Mesendoderm (in vitro differentiated cells): Measurements from ENCODE around the gene PYHIN1.

Experiments
- DNase-seq: peaks from one replicate; pipeline ENCODE4 v3.0.0; 2013
- H2AK5ac ChIP-seq: 2 replicates; pipeline ENCODE4 v1.6.1; 2013; ENCODE audit warnings: low read length, inconsistent platforms
- H2BK120ac ChIP-seq: 2 replicates; pipeline ENCODE4 v1.6.1; 2013; ENCODE audit warnings: low read depth, mild to moderate bottlenecking, low read length, moderate library complexity, mixed read lengths
- H2BK15ac ChIP-seq: replicated peaks from 2 replicates; pipeline ENCODE4 v1.6.1; 2013; ENCODE audit warnings: low read depth, mild to moderate bottlenecking, moderate library complexity
- H2BK5ac ChIP-seq: 2 replicates; pipeline ENCODE4 v1.6.1; 2013; ENCODE audit warnings: low read length, inconsistent platforms
- H3K18ac ChIP-seq: 2 replicates; pipeline ENCODE4 v1.6.1; 2013; ENCODE audit warnings: mild to moderate bottlenecking, low read length, mixed read lengths
- H3K23ac ChIP-seq: one replicate; pipeline ENCODE4 v1.6.1; 2013; ENCODE audit warnings: low read length
- H3K27ac ChIP-seq: 2 replicates; pipeline ENCODE4 v1.5.1; 2013; ENCODE audit warnings: low read depth, mild to moderate bottlenecking, inconsistent platforms, low read length, moderate library complexity
- H3K27me3 ChIP-seq: 2 replicates; pipeline ENCODE4 v1.6.1; 2013; ENCODE audit warnings: low read length, control low read depth, mild to moderate bottlenecking, inconsistent platforms; ENCODE audit not compliant: insufficient read depth, poor library complexity
- H3K36me3 ChIP-seq: 2 replicates; pipeline ENCODE4 v1.6.1; 2013; ENCODE audit warnings: low read length, inconsistent platforms; ENCODE audit not compliant: control insufficient read depth, insufficient read depth
- H3K4ac ChIP-seq: one replicate; pipeline ENCODE4 v1.6.1; 2013; ENCODE audit warnings: low read depth, mild to moderate bottlenecking, low read length, moderate library complexity
- H3K4me1 ChIP-seq: 2 replicates; pipeline ENCODE4 v1.6.1; 2013; ENCODE audit warnings: low read depth, low read length, inconsistent platforms; ENCODE audit not compliant: control insufficient read depth
- H3K4me2 ChIP-seq: 2 replicates; pipeline ENCODE4 v1.6.1; 2013; ENCODE audit warnings: low read length
- H3K4me3 ChIP-seq: 2 replicates; pipeline ENCODE4 v1.5.1; 2013; ENCODE audit warnings: mild to moderate bottlenecking, low read length
- H3K56ac ChIP-seq: one replicate; pipeline ENCODE4 v1.6.1; 2013; ENCODE audit warnings: low read length
- H3K79me1 ChIP-seq: 2 replicates; pipeline ENCODE4 v1.6.1; 2013; ENCODE audit warnings: low read length, inconsistent platforms
- H3K79me2 ChIP-seq: 2 replicates; pipeline ENCODE4 v1.6.1; 2013; ENCODE audit warnings: mild to moderate bottlenecking, low read length; ENCODE audit not compliant: control insufficient read depth, insufficient read depth
- H3K9ac ChIP-seq: 2 replicates; pipeline ENCODE4 v1.6.1; 2013; ENCODE audit warnings: low read length, inconsistent platforms
- H4K5ac ChIP-seq: one replicate; pipeline ENCODE4 v1.6.1; 2013; ENCODE audit warnings: low read length
- H4K8ac ChIP-seq: one replicate; pipeline ENCODE4 v1.6.1; 2013; ENCODE audit warnings: low read depth, mild to moderate bottlenecking, control low read depth, low read length, moderate library complexity
- WGBS: extraction: QIAGEN DNeasy Blood & Tissue Kit; methylation state at CpG from one replicate; pipeline ENCODE4 v1.1.7; 2013; ENCODE audit warnings: low lambda C conversion rate, missing lambda C conversion rate; ENCODE audit not compliant: insufficient coverage; ENCODE audit errors: extremely low coverage; 5-methylcytosine and 5-hydroxymethylcytosine counted together

PYHIN1 gene

DNA sequence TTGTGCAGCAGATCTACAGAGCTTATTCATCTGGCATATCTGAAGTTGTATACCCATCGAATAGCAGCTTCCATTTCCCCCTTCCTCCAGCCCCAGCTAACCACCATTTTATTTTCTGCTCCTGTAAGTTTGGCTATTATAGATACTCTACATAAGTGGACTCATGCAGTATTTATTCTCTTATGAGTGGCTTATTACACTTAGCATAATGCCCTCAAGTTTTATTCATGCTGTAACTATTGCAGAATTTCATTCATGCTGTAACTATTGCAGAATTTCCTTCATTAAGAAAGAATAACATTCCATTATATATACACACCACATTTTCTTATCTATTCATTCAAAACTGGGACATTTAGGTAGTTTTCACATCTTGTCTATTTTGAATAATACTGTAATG is 47.9 kb downstream of the PYHIN1 start:
- Histone ChIP-seq H2BK15ac (no peak overlapping the region), H3K27me3 (no peaks in the 10 kb centered on the region), H3K9ac (no peak overlapping the region), H2AK5ac (no peak overlapping the region), H3K36me3 (no peaks in the 10 kb centered on the region), H3K4me3 (no peak overlapping the region), H4K5ac (no peak overlapping the region), H3K4me2 (no peak overlapping the region), H2BK5ac (no peak overlapping the region), H3K79me1 (no peaks in the 10 kb centered on the region), H3K4ac (no peak overlapping the region), H4K8ac (no peak overlapping the region), H3K18ac (no peak overlapping the region), H3K4me1 (no peaks in the 10 kb centered on the region), H3K27ac (no peak overlapping the region), H3K56ac (no peak overlapping the region), H3K79me2 (no peaks in the 10 kb centered on the region), H2BK120ac (no peak overlapping the region), H3K23ac (no peak overlapping the region)
- no peak for DNase-seq
- no CpG with 5 or more reads among the region's 1 CpG for WGBS

DNA sequence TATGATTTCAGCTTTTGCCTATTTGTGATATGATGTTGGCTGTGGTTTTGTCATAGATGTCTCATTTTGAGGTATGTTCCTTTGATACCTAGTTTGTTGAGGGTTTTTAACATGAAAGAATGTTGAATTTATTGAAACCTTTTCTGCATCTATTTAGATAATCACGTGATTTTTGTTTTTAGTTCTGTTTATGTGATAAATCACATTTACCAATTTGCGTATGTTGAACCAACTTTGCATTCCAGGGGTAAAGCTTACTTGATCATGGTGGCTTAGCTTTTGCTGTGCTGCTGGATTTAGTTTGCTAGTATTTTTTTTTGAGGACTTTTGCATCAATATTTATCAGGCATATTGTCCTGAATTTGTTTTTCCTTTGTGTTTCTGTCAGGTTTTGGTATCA is 51.9 kb downstream of the PYHIN1 start:
- WGBS: no CpG with 5 or more reads among the region's 2 CpGs
- Histone ChIP-seq H3K4me3 (no peak overlapping the region), H4K5ac (no peak overlapping the region)

DNA sequence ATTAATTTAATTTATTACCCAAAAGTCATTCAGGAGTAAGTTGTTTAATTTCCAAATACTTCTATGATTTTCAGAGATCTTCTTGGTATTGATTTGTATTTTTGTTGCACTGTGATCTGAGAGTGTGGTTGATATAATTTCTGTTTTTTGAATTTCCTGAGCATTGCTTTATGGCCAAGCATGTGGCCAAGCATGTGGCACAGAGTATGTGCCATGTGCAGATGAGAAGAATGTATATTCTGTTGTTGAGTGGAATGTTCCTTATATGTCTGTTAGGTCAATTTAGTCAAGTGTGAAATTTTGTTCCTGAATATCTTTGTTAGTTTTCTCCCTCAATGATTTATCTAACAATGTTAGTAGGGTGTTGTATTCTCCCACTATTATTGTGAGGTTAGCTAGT is 53.0 kb downstream of the PYHIN1 start:
- H3K4me2 ChIP-seq: no peak overlapping the region
- H3K36me3 ChIP-seq: no peaks in the 10 kb centered on the region
- H3K27ac ChIP-seq: no peak overlapping the region

More for the DNA sequence above, 51.9 kb downstream of the PYHIN1 start:
- H2BK5ac ChIP-seq: no peak overlapping the region
- H2BK120ac ChIP-seq: no peak overlapping the region
- H4K8ac ChIP-seq: no peak overlapping the region
- DNase-seq: no peak
- no peak overlapping the region for H3K23ac ChIP-seq
- H3K56ac ChIP-seq: no peak overlapping the region
- no peak overlapping the region for H3K4me2 ChIP-seq
- H3K27me3 ChIP-seq: no peaks in the 10 kb centered on the region
- no peak overlapping the region for H3K4ac ChIP-seq
- H2AK5ac ChIP-seq: no peak overlapping the region
- H3K36me3 ChIP-seq: no peaks in the 10 kb centered on the region
- H3K79me1 ChIP-seq: no peaks in the 10 kb centered on the region
- H3K4me1 ChIP-seq: no peaks in the 10 kb centered on the region
- H3K18ac ChIP-seq: no peak overlapping the region
- H3K27ac ChIP-seq: no peak overlapping the region
- no peak overlapping the region for H3K9ac ChIP-seq
- no peak overlapping the region for H2BK15ac ChIP-seq
- H3K79me2 ChIP-seq: no peaks in the 10 kb centered on the region

DNA sequence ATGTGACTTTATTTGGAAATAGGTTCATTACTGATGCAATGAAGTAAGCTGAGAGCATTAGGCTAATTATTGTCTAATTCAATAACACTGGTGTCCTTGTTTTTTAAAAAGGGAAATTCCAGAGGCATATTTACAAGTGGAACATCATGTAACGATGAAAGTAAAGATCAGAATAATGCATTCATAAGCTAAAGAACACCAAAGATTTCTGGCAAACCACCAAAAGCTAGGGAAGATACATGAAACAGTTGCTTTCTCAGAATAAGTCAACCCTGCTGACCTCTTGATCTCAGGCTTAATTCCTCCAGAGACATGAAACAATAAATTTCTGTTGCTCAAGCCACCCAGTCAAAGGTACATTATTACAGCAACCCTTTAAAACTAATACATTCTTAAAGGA is 58.1 kb downstream of the PYHIN1 start:
- H3K27me3 ChIP-seq: no peaks in the 10 kb centered on the region
- H3K18ac ChIP-seq: no peak overlapping the region
- H4K5ac ChIP-seq: no peak overlapping the region
- no peak overlapping the region for H3K4me2 ChIP-seq
- no peak overlapping the region for H3K9ac ChIP-seq
- no peak overlapping the region for H3K4me3 ChIP-seq
- H4K8ac ChIP-seq: no peak overlapping the region
- no peak overlapping the region for H3K23ac ChIP-seq
- no peak overlapping the region for H2BK120ac ChIP-seq
- H3K79me1 ChIP-seq: no peaks in the 10 kb centered on the region
- WGBS: no CpG with 5 or more reads among the region's 1 CpG
- H2BK15ac ChIP-seq: no peak overlapping the region
- H3K56ac ChIP-seq: no peak overlapping the region
- no peaks in the 10 kb centered on the region for H3K4me1 ChIP-seq
- DNase-seq: no peak
- no peaks in the 10 kb centered on the region for H3K36me3 ChIP-seq
- H3K79me2 ChIP-seq: no peaks in the 10 kb centered on the region
- no peak overlapping the region for H3K4ac ChIP-seq
- no peak overlapping the region for H2AK5ac ChIP-seq
- H3K27ac ChIP-seq: no peak overlapping the region
- H2BK5ac ChIP-seq: no peak overlapping the region

More for the DNA sequence above, 53.0 kb downstream of the PYHIN1 start:
- no peak overlapping the region for H3K56ac ChIP-seq
- H3K9ac ChIP-seq: no peak overlapping the region
- no peaks in the 10 kb centered on the region for H3K27me3 ChIP-seq
- H3K4me1 ChIP-seq: no peaks in the 10 kb centered on the region
- DNase-seq: no peak
- H2BK15ac ChIP-seq: no peak overlapping the region
- no peak overlapping the region for H3K4ac ChIP-seq
- H4K5ac ChIP-seq: no peak overlapping the region
- H3K79me2 ChIP-seq: no peaks in the 10 kb centered on the region
- no peak overlapping the region for H2AK5ac ChIP-seq
- no peaks in the 10 kb centered on the region for H3K79me1 ChIP-seq
- H2BK5ac ChIP-seq: no peak overlapping the region
- H3K18ac ChIP-seq: no peak overlapping the region
- no peak overlapping the region for H3K23ac ChIP-seq
- H4K8ac ChIP-seq: no peak overlapping the region
- H2BK120ac ChIP-seq: no peak overlapping the region
- no peak overlapping the region for H3K4me3 ChIP-seq

DNA sequence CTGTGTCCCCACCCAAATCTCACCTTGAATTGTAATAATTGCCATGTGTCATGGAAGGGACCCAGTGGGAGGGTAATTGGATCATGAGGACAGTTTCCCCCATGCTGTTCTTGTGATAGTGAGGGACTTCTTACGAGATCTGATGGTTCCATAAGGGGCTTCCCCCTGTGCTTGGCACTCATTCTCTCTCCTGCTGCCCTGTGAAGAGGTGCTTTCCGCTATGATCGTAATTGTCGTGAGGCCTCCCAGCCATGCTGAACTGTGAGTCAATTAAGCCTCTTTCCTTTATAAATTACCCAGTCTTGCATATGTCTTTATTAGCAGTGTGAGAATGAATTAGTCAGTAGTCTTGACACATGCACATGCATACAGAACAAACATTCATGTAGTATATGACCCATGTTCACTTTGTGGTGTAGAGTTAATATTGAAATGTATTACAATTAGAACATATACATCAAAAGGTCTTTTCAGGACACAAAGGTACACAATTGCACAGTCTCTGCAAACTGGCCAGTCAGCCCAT is 61.5 kb downstream of the PYHIN1 start:
- H3K18ac ChIP-seq: no peak overlapping the region
- no peaks in the 10 kb centered on the region for H3K4me1 ChIP-seq
- no peak overlapping the region for H3K4ac ChIP-seq
- H3K27ac ChIP-seq: no peak overlapping the region
- H3K4me2 ChIP-seq: no peak overlapping the region
- H3K79me1 ChIP-seq: no peaks in the 10 kb centered on the region
- no CpG with 5 or more reads among the region's 4 CpGs for WGBS
- no peak overlapping the region for H2AK5ac ChIP-seq
- H3K23ac ChIP-seq: no peak overlapping the region
- H2BK120ac ChIP-seq: no peak overlapping the region
- no peaks in the 10 kb centered on the region for H3K36me3 ChIP-seq
- H4K5ac ChIP-seq: no peak overlapping the region
- no peaks in the 10 kb centered on the region for H3K27me3 ChIP-seq
- H4K8ac ChIP-seq: no peak overlapping the region
- no peak overlapping the region for H2BK5ac ChIP-seq
- no peak for DNase-seq
- no peak overlapping the region for H3K56ac ChIP-seq
- no peak overlapping the region for H3K4me3 ChIP-seq
- H3K79me2 ChIP-seq: no peaks in the 10 kb centered on the region
- no peak overlapping the region for H3K9ac ChIP-seq
- H2BK15ac ChIP-seq: no peak overlapping the region

DNA sequence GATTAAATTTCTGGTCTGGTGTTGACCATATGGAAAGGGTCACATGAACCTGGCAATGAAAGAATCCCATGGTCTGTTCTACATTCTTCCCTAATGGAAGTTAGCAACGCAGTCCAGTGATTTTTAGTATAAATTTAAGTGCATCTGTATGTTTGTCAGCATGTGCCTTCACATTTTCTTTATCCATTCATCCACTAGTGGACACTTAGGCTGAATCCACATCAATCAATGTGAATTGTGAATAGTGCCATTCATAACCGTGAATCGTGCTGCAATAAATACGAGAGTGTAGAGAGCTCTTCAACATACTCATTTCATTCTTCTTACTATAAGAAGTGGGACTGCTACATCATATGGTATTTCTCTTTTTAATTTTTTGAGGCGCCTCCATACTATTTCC is 65.6 kb downstream of the PYHIN1 start:
- Histone ChIP-seq H3K27me3 (no peaks in the 10 kb centered on the region), H2BK120ac (no peak overlapping the region), H4K8ac (no peak overlapping the region), H2BK5ac (no peak overlapping the region), H3K18ac (no peak overlapping the region), H3K79me1 (no peaks in the 10 kb centered on the region), H3K79me2 (no peaks in the 10 kb centered on the region), H3K23ac (no peak overlapping the region), H4K5ac (no peak overlapping the region), H3K4me2 (no peak overlapping the region), H2AK5ac (no peak overlapping the region), H3K56ac (no peak overlapping the region), H3K4me3 (no peak overlapping the region), H3K9ac (no peak overlapping the region), H3K4ac (no peak overlapping the region), H3K4me1 (no peaks in the 10 kb centered on the region), H3K27ac (no peak overlapping the region), H2BK15ac (no peak overlapping the region), H3K36me3 (no peaks in the 10 kb centered on the region)
- no CpG with 5 or more reads among the region's 5 CpGs for WGBS
- no peak for DNase-seq
